ENCODE data around the gene ELMO1.

The ELMO1 gene

GRCh38 chr7:36810489-36810888, 638.2 kb downstream of the ELMO1 start:
- intact Hi-C loops (cut with DNase I) = no loop called here
- no peak for DNase-seq

DNA sequence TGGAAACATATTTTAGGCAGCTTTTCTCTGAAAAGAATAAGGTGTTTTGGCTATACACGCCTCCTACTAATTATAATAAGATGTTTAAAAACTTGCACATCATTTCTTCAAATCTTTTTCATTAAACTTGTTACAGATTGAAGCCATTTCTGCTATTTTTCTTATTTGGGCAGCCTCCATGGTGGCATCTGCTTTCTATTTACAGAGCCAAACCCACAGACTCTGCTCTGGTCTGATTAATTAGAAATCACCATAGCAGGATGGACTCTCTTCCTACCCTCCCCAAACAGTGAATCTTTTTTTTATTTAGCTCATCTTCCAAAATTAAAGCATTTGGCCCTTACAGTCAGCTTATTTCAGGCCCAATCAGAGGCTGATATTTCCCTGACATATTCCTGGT, 638.6 kb downstream of the ELMO1 start:
- intact Hi-C loops (cut with DNase I) = no loop called here
- DNase-seq = no peak

GRCh38 chr7:36809510-36809909, 639.2 kb downstream of the ELMO1 start:
- intact Hi-C loops (cut with DNase I) = no loop called here
- no peak for DNase-seq

DNA sequence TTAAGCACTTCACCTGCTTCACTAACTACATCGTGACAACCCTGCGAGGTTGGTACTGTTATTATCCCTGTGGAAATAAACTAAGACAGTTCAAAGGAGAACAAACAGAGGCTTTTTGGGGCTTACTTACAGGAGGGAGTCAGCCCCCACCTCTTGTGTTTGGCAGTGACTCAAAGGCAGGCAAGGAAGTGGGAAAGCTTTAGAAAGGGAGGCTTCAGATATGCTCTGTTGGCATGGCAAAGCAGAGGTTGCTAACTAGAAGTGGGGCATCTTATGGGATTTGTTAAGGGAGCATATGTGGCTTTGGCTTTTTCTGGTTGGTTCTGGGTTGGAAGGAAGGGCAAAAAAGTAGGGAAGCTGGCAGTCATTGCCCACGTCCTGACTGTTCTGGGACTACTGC, 639.6 kb downstream of the ELMO1 start:
- no peak for DNase-seq
- intact Hi-C loops (cut with DNase I) = no loop called here

DNA sequence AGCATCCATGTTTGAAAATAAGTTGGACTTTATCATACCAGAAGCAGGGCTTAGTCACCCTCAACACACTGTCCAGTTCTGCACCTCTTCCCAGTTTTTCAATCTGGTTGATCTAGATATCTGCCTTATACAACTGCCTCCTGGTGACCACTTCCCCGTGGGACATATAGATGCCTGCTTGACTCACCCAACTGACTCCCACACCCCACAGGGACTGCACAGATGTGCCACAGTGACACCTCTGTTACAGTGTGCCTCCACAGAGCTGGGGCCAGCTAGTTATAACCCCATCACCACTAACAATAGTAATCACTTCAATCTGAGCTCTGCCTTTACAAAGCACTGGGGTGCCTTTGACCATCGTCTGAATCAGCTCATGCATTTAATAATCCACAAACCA, 641.8 kb downstream of the ELMO1 start:
- intact Hi-C loops (cut with DNase I) = no loop called here

More for the DNA sequence above, 641.8 kb downstream of the ELMO1 start:
- no peak for DNase-seq

All from head of caudate nucleus (tissue), 42 donors.